Uterus (tissue), 2 donors: Measurements from ENCODE around the gene ATP9B.

Experiments used
- CTCF ChIP-seq, 4 experiments: fragments of 200-600 bp in 2 of 4; fragments of 450-650 bp in 2 of 4; sonication (generic) in 2 of 4; IDR thresholded peaks; one replicate each; pipeline ENCODE4 v1.5.1; 2016 to 2019; ENCODE audit warnings: antibody characterized with exemption in 4 of 4, mild to moderate bottlenecking in 2 of 4, moderate library complexity in 1 of 4
- POLR2A ChIP-seq, 2 donors: fragments of 450-650 bp; IDR thresholded peaks; one replicate each; pipeline ENCODE4 v1.6.1; 2016; ENCODE audit warnings: antibody characterized with exemption in 2 of 2, mild to moderate bottlenecking in 1 of 2, moderate library complexity in 1 of 2

- TF ChIP-seq CTCF (IDR thresholded peaks at IDR 0.05) (no peak), POLR2A (IDR thresholded peaks at IDR 0.05) (no peak)
Observed at GRCh38 chr18:79402209-79402576, 333.0 kb downstream of the ATP9B start.
